ENCODE data around the gene ADGRL2.

The ADGRL2 gene

GRCh38 chr1:81800695-81801650 is at the start of gene ADGRL2:
ADGRL2 (plus strand) TSS chr1:81800934; CDS start chr1:81836985, 36,051 bp downstream.
- no peak for DNase-seq

- DNase-seq, result no peak
Observed at GRCh38 chr1:81752840-81753239, 47.9 kb upstream of the ADGRL2 start.

GRCh38 chr1:81754424-81754823 is 46.3 kb upstream of the ADGRL2 start:
- DNase-seq, result no peak

DNA sequence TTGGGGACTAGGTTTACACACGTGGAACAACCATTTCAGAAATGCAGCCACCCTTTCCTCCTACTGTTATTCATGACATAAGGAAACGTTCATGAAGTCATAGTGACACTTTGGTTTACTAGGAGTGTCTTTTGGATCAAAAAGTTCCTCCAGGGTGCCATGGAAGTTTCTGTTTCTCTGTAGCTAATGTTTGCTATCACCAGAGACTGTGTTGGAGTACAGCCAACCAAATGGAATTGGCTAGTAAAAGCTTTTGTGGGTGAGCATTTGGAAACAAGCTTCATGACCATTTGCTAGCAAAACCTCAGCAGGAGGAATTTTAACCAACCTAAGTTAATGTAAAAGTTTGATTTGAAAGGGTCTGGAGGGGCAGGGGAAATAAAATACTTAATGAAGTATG is 43.9 kb upstream of the ADGRL2 start:
- DNase-seq, result no peak

GRCh38 chr1:81757398-81758020 is 43.2 kb upstream of the ADGRL2 start:
- DNase-seq, result no peak

DNA sequence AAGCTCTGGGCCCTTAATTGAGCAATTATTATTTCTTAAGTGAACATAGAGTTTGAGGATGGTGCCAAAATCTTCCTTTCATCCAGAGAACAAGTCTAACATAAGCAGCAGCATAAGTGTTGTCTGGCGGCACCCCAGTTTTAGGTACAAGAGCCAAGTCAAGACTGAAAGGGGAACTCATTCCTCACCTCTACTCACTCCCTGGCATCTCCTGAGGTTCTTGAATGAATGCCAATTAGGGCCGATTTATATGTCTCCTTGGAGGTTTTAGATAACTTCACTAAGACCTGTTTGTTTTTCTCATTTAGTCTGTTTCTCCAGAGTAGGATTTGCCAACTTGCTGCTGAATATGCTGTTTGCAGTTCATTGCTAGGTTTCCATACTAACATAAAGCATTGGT is 42.6 kb upstream of the ADGRL2 start:
- no peak for DNase-seq

DNA sequence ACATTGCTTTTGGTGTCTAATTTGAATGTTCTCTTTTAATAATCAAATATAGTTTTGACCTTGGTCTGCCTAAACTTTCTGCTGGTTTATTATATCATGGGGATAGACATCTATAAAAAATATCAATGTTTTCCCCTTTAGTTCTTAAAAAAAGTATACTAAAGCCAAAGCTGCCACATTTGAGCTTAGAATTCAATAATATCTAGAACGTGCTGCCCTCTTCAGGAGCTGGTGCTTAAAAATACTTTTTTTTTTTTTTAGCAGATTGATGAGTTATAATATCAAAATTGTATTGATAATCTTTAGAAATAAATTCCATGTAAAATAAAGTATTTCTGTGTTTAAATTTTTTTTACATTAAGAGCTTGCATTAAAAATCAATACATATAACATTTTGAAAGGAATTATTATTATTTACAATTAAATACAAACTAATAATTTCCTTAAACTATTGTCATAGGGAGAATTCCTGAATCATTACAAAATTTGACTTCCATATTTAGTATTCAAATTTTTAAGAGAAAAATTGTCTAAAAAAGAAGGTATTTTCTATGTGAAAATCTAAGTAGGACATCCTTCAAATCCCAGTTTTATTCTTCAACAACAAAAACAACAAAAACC is 40.1 kb upstream of the ADGRL2 start:
- DNase-seq, result no peak

DNA sequence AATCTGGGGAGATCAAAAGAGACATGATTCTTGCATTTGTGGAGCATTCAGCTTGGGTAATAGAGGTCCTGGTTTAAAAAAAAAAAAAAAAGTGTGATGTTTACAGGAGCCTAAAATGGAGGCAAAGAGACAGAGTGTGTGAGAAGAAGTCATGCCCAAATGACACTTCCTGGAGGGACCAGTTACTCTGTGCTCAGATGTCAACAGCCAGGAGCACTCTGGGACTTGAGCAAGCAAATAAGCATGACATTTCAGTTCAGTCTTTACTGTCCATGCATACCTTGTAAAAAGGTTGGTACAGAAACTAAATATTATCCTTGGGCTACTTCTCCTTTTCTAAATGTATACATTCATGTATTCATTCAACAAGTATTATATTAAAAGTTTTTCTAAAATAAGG is 25.2 kb upstream of the ADGRL2 start:
- no peak for DNase-seq

DNA sequence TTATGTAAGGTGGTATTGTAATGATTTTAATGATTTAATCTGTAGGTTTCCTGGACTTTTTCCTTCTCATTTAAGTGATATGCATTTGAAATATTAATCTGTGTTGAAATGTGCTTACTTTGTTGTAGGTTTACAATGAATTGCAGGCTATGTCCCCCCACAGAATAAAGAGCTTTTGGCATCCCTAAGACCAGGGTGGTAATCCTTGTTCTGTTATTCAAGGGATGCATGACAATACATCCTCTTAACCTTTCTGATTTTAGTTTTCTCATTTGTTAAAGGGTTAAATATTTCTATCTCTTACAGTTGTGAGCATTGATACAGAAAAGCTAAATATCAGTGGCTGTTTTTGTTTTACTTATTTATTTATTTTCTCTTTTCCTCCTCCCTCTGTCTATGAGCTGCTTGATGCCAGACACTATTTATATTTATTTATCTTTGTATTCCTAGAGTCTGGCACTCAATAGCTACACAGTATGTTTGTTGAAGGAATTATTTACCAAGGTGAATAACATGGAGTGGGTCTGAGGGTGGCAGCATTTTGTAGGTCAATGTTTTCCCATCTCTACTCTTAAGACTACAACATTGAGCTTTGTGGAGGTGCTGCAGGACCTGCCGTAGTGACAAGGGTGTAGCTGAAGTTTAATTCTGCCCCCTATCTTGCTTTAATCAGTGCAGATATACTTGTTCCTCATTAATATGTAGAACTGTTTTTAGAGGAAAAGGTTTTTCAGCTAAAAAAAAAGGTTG is 19.9 kb upstream of the ADGRL2 start:
- DNase-seq, result no peak

GRCh38 chr1:81781749-81782148 is 19.0 kb upstream of the ADGRL2 start:
- no peak for DNase-seq

GRCh38 chr1:81792184-81792583 is 8.6 kb upstream of the ADGRL2 start:
- no peak for DNase-seq

GRCh38 chr1:81797701-81798100 is 3.0 kb upstream of the ADGRL2 start:
- no peak for DNase-seq

DNA sequence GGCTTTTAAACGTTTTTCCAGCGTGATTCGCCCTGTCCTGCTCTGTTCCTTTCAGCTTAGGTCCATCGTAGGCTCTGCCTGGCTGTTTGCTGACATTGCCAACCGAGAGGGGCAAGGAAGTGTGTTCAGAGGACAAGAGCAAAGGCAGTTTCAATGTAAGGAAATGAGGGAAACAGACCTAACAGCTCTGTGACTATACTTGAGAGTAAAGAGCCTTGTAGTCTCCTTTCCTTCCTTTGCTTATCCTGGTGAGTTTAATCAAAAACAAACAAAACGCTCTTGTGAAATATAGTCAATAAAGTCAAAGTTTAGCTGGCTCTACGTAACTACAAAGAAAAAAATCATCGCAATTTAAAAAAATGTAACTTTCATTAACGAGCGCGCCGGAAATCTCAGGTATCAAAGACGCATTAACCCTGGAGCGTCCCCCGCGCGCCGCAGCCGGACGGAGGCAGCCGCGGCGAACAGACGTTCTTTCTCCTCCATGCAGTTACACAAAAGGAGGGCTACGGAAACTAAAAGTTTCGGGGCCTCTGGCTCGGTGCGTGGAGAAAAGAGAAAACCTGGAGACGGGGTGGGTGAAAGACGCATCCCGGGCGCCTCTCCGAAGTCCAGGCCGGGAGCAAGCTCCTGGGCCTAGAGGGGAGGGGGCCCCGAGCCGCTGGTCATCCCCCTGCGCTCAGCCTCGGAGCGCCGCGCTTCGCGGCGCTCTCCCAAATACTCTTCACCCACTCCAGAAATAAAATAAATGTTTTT is 617 bp upstream of the ADGRL2 start:
- DNase-seq, result no peak

DNA sequence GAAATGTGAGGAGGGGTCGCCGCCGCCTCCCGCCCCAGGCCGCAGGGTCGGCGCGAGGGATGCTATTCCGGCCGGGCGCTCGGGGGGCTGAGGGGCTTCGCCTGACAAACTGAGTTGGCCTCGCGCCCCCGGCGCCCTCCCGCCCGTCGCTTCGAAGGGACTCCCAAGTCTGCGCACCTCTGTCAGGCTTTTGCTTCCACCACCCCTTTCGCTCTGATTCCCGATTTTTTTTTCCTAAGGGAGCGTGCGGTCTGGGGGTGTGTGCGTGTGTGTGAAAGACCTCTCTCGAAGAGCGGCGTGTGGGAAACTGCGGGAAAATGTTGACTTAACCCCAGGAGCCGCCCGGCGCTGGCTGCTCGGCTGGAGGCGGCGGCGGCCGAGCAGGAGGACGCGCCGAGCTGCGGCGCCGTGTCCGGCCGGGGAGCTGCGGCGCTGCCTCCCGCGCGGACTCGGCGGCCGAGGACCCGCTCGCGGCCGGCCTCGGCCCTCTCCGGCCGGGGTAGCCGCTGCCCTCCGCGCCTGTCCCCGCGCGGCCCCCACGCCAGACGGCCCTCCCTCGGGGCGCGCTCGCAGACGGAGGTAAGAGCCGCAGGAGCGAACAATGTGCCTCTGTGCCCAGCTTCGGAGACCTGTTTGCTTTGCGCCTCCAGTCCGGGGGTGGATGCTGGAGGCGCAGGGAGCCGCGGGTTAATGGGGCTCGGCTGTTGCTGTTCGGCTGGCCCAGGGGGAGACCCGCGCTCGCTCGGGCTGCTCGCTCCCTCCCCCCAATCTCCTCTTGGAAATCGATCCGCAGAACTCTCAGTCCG is 1.1 kb downstream of the ADGRL2 start:
- no peak for DNase-seq

DNA sequence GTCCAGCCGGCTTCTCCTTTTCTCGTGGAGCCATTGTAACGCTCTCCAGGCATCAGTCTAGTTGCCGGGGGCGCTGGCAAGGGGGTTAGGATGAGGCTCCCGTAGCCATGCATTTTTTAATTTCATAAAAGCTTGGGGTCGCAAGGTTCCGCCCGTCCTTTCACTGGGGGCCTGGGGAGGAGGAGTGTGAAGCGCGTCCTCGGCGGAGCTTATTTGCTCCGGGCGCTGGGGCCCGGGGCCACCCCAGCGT is 1.6 kb downstream of the ADGRL2 start:
- DNase-seq, result no peak

DNA sequence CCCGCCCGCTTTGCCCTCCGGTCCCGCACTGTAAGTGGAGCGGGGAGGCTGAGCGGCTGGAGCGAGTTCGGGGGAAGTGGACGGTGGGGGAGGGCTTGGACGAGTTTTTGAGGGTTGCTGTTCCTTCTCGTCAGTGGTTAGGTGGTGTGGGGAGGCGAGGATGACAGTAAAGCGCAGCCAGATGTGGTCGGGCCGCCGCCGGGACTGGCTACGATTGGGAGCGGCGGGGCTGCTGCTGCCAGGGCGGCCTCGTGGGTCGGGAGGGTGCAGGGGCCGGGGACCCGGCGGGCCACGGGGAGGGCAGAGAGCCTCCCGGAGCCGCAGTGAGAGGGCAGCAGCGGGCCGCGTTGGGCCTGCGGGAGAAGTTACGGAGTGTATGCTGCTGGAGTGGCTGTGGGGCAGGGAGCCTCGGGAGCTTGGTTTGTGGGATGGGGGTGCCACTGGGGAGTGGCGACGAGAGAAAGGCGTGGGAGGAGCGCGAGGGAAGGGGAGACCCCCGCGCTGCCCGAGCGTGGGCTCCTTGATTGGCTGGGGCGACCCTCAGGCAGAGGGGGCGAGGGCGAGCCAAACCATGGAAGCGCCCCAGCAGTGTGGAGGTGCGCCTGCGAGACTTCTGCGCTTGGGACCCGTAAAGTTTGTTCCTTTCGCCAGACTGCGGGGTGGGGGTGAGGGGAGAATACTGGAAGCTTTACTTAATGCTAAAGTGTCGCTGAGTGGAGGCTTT is 2.1 kb downstream of the ADGRL2 start:
- no peak for DNase-seq

DNA sequence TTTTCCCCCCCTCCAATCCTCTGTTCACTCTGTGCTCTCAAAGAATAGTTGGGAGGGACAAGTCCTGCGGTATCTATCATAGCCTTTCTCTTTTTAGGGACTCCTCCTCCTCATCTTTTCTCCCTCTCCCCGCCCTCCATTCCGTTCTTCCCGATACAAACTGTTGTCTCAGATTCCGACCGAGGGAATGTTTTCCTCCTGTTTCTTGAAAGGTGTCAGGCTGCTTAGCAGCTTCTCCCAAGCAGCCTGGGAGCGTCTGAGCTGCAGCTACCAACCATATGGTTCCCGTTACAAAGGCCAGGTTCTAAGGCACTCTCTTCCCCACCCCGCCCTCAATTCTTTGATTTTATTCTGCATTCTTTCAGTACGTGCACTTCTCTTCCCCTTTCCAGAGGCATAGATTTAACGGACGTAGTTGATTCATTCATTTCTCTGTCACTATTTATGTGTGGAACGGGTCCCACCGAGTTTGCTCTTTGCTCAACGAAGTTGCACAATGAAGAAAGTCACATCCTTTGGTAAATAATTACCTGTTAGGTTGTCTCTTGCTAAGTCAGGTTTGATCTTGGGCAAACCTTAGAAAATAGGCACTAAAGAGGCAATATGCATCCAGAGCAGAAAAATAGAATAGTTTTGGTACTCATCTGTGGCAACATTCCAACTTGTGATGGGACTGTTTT is 2.8 kb downstream of the ADGRL2 start:
- no peak for DNase-seq

- no peak for DNase-seq
Observed at GRCh38 chr1:81804312-81804711, 3.6 kb downstream of the ADGRL2 start.

DNA sequence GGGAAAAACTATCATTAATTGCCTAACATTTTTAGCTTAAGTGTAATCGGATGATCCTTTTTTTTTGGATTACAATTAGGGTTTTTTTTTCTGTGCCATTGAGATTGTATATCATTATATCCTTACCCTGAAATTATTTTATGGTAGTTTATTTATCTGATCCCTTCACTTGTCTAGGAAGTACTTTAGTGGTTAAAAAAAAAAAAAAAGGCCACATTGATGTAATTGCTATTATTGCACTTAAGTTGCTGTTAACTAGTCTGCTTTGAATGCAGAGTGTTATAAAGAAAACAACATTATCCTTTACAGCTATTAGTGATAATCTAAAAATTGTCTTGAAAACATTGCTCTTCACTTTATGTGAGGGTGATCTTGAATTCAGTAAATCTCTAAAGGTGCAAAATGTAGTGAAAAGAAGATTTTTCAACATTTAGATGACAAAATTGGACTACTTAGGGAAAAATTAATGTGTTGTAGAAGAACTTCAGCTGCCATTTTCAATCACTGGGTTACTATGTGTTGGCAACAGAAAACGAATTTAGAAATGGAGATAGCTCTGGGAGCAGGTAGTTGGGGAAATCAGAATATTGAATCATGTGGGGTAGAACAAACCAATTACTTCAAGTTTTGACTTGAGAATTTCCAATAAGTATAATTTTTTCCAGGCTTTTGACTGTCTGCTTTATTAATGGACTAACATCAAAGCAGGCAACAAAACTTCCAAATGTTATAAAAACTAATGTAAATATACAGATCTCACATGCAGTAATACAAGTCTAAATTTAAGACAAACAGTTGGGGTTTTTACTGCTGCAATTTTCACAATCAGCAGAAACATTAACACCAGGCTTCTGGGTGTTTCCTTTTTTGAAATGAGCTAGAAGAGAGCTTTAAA is 5.0 kb downstream of the ADGRL2 start:
- no peak for DNase-seq

GRCh38 chr1:81806432-81806770 is 5.7 kb downstream of the ADGRL2 start:
- DNase-seq, result no peak
